SK-N-SH (cell line): ENCODE results near the gene PRKN. TPM values are rescaled to one million over a fixed set of nuclear protein-coding genes. Genes with fewer than 3 reads are reported as not detected.

ENCODE experiments used
- CTCF ChIA-PET: fragments of 300-600, 350-600 bp; formaldehyde crosslinking; extraction: SDS; loops from one replicate; lab custom pipeline; 2021; lab: Yijun Ruan, JAX
- POLR2A ChIA-PET: fragments of 350-600 bp; sonication (Branson Sonifier 250); formaldehyde crosslinking; extraction: SDS; loops from one replicate; lab custom pipeline; 2020; ENCODE audit warnings: antibody characterized with exemption, inconsistent platforms; lab: Yijun Ruan, JAX
- DNase-seq: peaks from one replicate; pipeline ENCODE4 v3.0.0; 2012
- H2AFZ ChIP-seq: fragments of 200-600 bp; sonication (generic); 2 replicates; pipeline ENCODE4 v1.8.1; 2016; ENCODE audit warnings: antibody characterized with exemption, mild to moderate bottlenecking, low read depth
- H3F3A ChIP-seq: fragments of 200-600 bp; sonication (generic); replicated peaks from 2 replicates; pipeline ENCODE3; 2016; ENCODE audit warnings: antibody characterized with exemption, mild to moderate bottlenecking; ENCODE audit not compliant: insufficient read depth
- H3K27ac ChIP-seq, 2 experiments: fragments of 200-500 bp in 1 of 2; fragments of 200-600 bp in 1 of 2; sonication (Bioruptor generic) in 1 of 2; sonication (generic), shearing (Covaris generic) in 1 of 2; 2 replicates each; pipeline versions ENCODE4 v1.5.1 to v1.6.1; 2014 to 2016; ENCODE audit warnings: low read depth in 2 of 2, inconsistent platforms in 1 of 2, low read length in 1 of 2, mild to moderate bottlenecking in 1 of 2, mixed read lengths in 1 of 2
- H3K27me3 ChIP-seq: fragments of 200-600 bp; sonication (generic), shearing (Covaris generic); 2 replicates; pipeline ENCODE4 v1.6.1; 2016; ENCODE audit warnings: mixed run types; ENCODE audit not compliant: insufficient read depth
- H3K36me3 ChIP-seq, 2 experiments: fragments of 200-500 bp in 1 of 2; fragments of 200-600 bp in 1 of 2; sonication (Bioruptor generic) in 1 of 2; sonication (generic) in 1 of 2; replicated peaks in 1 of 2; 2 replicates each; pipeline versions ENCODE3 to v1.5.1; 2014 to 2016; ENCODE audit warnings: low read length in 1 of 2, mild to moderate bottlenecking in 1 of 2; ENCODE audit not compliant: insufficient read depth in 2 of 2, control insufficient read depth in 1 of 2
- H3K4me1 ChIP-seq, 2 experiments: fragments of 200-500 bp in 1 of 2; fragments of 200-600 bp in 1 of 2; sonication (Bioruptor generic) in 1 of 2; sonication (generic), shearing (Covaris generic) in 1 of 2; 2 replicates each; pipeline versions ENCODE4 v1.5.1 to v1.6.1; 2014 to 2016; ENCODE audit warnings: low read depth in 1 of 2, low read length in 1 of 2, mixed run types in 1 of 2; ENCODE audit not compliant: insufficient read depth in 2 of 2, control insufficient read depth in 1 of 2
- H3K4me2 ChIP-seq: fragments of 200-600 bp; sonication (generic), shearing (Covaris generic); 2 replicates; pipeline ENCODE4 v1.6.1; 2017; ENCODE audit warnings: mixed run types
- H3K4me3 ChIP-seq, 2 experiments: fragments of 200-500 bp in 1 of 2; fragments of 200-600 bp in 1 of 2; sonication (Bioruptor generic) in 1 of 2; sonication (generic), shearing (Covaris generic) in 1 of 2; 2 replicates each; pipeline versions ENCODE4 v1.5.1 to v1.8.1; 2014 to 2016; ENCODE audit warnings: low read depth in 2 of 2, inconsistent platforms in 1 of 2, low read length in 1 of 2, mild to moderate bottlenecking in 1 of 2, mixed read lengths in 1 of 2, moderate library complexity in 1 of 2
- H3K79me2 ChIP-seq: fragments of 200-600 bp; sonication (generic); 2 replicates; pipeline ENCODE4 v1.8.1; 2017; ENCODE audit warnings: mild to moderate bottlenecking; ENCODE audit not compliant: insufficient read depth
- H3K9ac ChIP-seq: fragments of 200-600 bp; sonication (generic); 2 replicates; pipeline ENCODE4 v1.6.1; 2017; ENCODE audit warnings: mixed run types
- H3K9me2 ChIP-seq: fragments of 200-600 bp; sonication (generic); 2 replicates; pipeline ENCODE4 v1.6.1; 2017; ENCODE audit warnings: mixed run types
- H3K9me3 ChIP-seq: fragments of 200-600 bp; sonication (generic); 2 replicates; pipeline ENCODE4 v1.6.1; 2017; ENCODE audit warnings: mixed run types, mild to moderate bottlenecking, moderate library complexity
- H4K20me1 ChIP-seq: fragments of 200-600 bp; sonication (generic); 2 replicates; pipeline ENCODE4 v1.6.1; 2017; ENCODE audit warnings: mild to moderate bottlenecking, mixed run types; ENCODE audit not compliant: insufficient read depth
- ELF1 ChIP-seq: IDR thresholded peaks from 2 replicates; pipeline ENCODE4 v1.4.0; 2012
- EP300 ChIP-seq, 2 experiments: IDR thresholded peaks; 2 replicates each; pipeline versions ENCODE4 v1.4.0 to v1.6.1; 2012; ENCODE audit warnings: borderline replicate concordance in 1 of 2, low read depth in 1 of 2, low read length in 1 of 2
- FOXJ3 ChIP-seq: sonication (generic); formaldehyde crosslinking; IDR thresholded peaks from 2 replicates; pipeline ENCODE4 v1.5.1; 2020; ENCODE audit warnings: mild to moderate bottlenecking, missing genetic modification reagents
- JUND ChIP-seq: IDR thresholded peaks from 2 replicates; pipeline ENCODE4 v1.4.0; 2012
- NFIC ChIP-seq: IDR thresholded peaks from 2 replicates; pipeline ENCODE4 v1.4.0; 2012; ENCODE audit warnings: borderline replicate concordance
- NRF1 ChIP-seq: IDR thresholded peaks from 2 replicates; pipeline ENCODE4 v1.6.1; 2012; ENCODE audit warnings: low read depth, mild to moderate bottlenecking, low read length
- RAD21 ChIP-seq: IDR thresholded peaks from 2 replicates; pipeline ENCODE4 v1.6.1; 2012; ENCODE audit warnings: mild to moderate bottlenecking, low read length
- RFX5 ChIP-seq: IDR thresholded peaks from 2 replicates; pipeline ENCODE4 v1.6.1; 2012; ENCODE audit warnings: mild to moderate bottlenecking, improper control_type of control experiment, low read length
- TCF12 ChIP-seq: IDR thresholded peaks from 2 replicates; pipeline ENCODE4 v1.4.0; 2012
- TEAD4 ChIP-seq: IDR thresholded peaks from 2 replicates; pipeline ENCODE4 v1.4.0; 2012; ENCODE audit warnings: mild to moderate bottlenecking, borderline replicate concordance; ENCODE audit not compliant: insufficient read depth
- YY1 ChIP-seq: IDR thresholded peaks from 2 replicates; pipeline ENCODE4 v1.4.0; 2012; ENCODE audit warnings: low read depth, mild to moderate bottlenecking
- WGBS: methylation state at CpG from one replicate; pipeline ENCODE4 v1.1.6; 2017; ENCODE audit warnings: low lambda C conversion rate; 5-methylcytosine and 5-hydroxymethylcytosine counted together
- polyA plus RNA-seq, 3 experiments: library from polyadenylated mRNA; depleted of rRNA; stranded (reverse); fragments of >200 nt; gene quantifications; 2 replicates each; pipeline ENCODE4 v1.2.3, GENCODE V29; 2012
- TF ChIP-seq, protein P1 (sequence below): IDR thresholded peaks from 2 replicates; pipeline ENCODE4 v1.4.0; 2012; ENCODE audit warnings: low read depth
- TF ChIP-seq, protein P2 (sequence below): fragments of 200-600 bp; sonication (generic); IDR thresholded peaks from 2 replicates; pipeline ENCODE4 v1.6.1; 2017; ENCODE audit warnings: antibody characterized with exemption, mild to moderate bottlenecking, moderate library complexity
- TF ChIP-seq, protein P3 (sequence below): IDR thresholded peaks from 2 replicates; pipeline ENCODE4; 2012
- TF ChIP-seq, protein P4 (sequence below): IDR thresholded peaks from 2 replicates; pipeline ENCODE4 v1.4.0; 2012; ENCODE audit warnings: low read depth, borderline replicate concordance
- TF ChIP-seq, protein P5 (sequence below): IDR thresholded peaks from 2 replicates; pipeline ENCODE4 v1.6.1; 2012; ENCODE audit warnings: mild to moderate bottlenecking, low read depth, low read length, moderate library complexity

The PRKN gene
- polyA plus RNA-seq, 1 of the 3 experiments (the other 2 are of a cell fraction) = 0.76 TPM

DNA sequence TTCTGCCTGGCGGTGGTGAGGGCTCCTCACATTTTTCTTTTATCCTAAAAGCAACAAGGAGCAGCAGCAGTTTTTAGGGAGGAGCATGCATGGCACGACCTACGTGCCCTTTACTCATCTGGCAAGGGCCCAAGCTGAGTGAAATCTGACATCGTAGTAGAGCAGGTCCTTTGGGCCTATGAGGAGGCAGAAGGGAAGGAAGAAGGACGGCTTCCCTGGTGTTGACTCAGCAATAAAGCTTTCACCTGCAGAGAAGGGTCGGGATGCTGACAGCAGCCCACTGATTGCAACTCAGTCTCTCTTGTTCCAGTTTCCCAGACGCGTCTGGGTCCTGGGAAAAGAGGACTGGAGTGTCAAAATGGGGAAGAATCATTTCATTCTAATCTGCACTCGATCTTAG lies 1044.6 kb downstream of the PRKN start:
- no peak for TF ChIP-seq TEAD4
- TF ChIP-seq, protein P1, sequence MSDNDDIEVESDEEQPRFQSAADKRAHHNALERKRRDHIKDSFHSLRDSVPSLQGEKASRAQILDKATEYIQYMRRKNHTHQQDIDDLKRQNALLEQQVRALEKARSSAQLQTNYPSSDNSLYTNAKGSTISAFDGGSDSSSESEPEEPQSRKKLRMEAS = no peak
- no peak for TF ChIP-seq TCF12
- no peak for TF ChIP-seq NRF1
- TF ChIP-seq, protein P2, sequence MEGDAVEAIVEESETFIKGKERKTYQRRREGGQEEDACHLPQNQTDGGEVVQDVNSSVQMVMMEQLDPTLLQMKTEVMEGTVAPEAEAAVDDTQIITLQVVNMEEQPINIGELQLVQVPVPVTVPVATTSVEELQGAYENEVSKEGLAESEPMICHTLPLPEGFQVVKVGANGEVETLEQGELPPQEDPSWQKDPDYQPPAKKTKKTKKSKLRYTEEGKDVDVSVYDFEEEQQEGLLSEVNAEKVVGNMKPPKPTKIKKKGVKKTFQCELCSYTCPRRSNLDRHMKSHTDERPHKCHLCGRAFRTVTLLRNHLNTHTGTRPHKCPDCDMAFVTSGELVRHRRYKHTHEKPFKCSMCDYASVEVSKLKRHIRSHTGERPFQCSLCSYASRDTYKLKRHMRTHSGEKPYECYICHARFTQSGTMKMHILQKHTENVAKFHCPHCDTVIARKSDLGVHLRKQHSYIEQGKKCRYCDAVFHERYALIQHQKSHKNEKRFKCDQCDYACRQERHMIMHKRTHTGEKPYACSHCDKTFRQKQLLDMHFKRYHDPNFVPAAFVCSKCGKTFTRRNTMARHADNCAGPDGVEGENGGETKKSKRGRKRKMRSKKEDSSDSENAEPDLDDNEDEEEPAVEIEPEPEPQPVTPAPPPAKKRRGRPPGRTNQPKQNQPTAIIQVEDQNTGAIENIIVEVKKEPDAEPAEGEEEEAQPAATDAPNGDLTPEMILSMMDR = no peak
- no peak for TF ChIP-seq EP300 (IDR thresholded peaks at IDR 0.05; ENCODE audit: borderline replicate concordance in 1 of 2, low read depth in 1 of 2, low read length in 1 of 2)
- no peak for TF ChIP-seq NFIC
- TF ChIP-seq, all 33 proteins: peak for 0
- no peak overlapping the region for H3K27ac ChIP-seq
- no peak overlapping the region for H2AFZ ChIP-seq
- H3K4me2 ChIP-seq = no peak overlapping the region
- ChIA-PET POLR2A (no interaction called here), CTCF (no interaction called here)
- H3K9ac ChIP-seq = no peak overlapping the region
- no peaks in the 10 kb centered on the region for H3K79me2 ChIP-seq
- no peaks in the 10 kb centered on the region for H3F3A ChIP-seq
- no peaks in the 10 kb centered on the region for H3K9me2 ChIP-seq
- H4K20me1 ChIP-seq = no peaks in the 10 kb centered on the region
- H3K9me3 ChIP-seq = no peaks in the 10 kb centered on the region
- H3K4me1 ChIP-seq = no peaks in the 10 kb centered on the region; a peak in 1 of 4 replicates
- DNase-seq = no peak
- 56% methylated on average over 8 of the region's 9 CpGs for WGBS
- H3K27me3 ChIP-seq = no peaks in the 10 kb centered on the region
- no peak overlapping the region for H3K4me3 ChIP-seq
- no peaks in the 10 kb centered on the region for H3K36me3 ChIP-seq

DNA sequence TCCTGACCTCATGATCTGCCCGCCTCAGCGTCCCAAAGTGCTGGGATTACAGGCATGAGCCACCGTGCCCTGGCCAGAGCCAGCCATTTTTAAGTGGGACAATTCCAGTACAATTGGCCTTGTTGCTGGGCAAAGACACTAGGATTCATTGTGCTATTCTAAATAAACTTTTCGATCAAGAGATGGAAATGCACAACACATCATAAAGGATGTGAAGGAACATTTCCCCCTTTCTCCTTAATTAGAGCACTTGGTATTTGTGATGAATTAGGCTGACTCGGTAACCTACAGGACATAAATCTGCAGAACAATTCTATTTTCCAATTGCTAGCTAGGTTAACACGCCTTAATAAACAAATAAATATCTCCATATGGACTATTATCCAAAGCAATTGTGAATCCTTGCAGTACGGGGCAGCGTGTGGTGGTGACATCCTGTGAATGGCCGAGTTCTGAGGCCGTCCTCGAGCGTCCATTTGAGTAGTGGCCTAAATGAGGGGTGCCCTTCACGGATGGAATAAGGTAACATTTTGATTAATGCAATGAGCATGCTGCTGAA lies 1047.5 kb downstream of the PRKN start:
- Histone ChIP-seq H3K36me3 (no peaks in the 10 kb centered on the region), H3K9me2 (no peaks in the 10 kb centered on the region), H3K9me3 (no peaks in the 10 kb centered on the region), H3K27ac (no peak overlapping the region), H3K9ac (no peak overlapping the region), H3K79me2 (no peaks in the 10 kb centered on the region), H2AFZ (no peak overlapping the region), H4K20me1 (no peaks in the 10 kb centered on the region), H3K27me3 (no peaks in the 10 kb centered on the region), H3K4me1 (no peaks in the 10 kb centered on the region; a peak in 1 of 4 replicates), H3F3A (no peaks in the 10 kb centered on the region), H3K4me2 (no peak overlapping the region), H3K4me3 (no peak overlapping the region)
- ChIA-PET POLR2A (no interaction called here), CTCF (no interaction called here)
- no peak for DNase-seq
- WGBS = 72% methylated on average over 13 of the region's 13 CpGs
- TF ChIP-seq ELF1 (no peak), RFX5 (no peak), JUND (no peak), TEAD4 (no peak), RAD21 (no peak), TCF12 (no peak), YY1 (no peak), FOXJ3 (CRISPR knock-in tag) (no peak)
- TF ChIP-seq, protein P3, sequence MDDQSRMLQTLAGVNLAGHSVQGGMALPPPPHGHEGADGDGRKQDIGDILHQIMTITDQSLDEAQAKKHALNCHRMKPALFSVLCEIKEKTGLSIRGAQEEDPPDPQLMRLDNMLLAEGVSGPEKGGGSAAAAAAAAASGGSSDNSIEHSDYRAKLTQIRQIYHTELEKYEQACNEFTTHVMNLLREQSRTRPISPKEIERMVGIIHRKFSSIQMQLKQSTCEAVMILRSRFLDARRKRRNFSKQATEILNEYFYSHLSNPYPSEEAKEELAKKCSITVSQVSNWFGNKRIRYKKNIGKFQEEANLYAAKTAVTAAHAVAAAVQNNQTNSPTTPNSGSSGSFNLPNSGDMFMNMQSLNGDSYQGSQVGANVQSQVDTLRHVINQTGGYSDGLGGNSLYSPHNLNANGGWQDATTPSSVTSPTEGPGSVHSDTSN = no peak
- TF ChIP-seq, protein P2 = no peak
- TF ChIP-seq, protein P4, sequence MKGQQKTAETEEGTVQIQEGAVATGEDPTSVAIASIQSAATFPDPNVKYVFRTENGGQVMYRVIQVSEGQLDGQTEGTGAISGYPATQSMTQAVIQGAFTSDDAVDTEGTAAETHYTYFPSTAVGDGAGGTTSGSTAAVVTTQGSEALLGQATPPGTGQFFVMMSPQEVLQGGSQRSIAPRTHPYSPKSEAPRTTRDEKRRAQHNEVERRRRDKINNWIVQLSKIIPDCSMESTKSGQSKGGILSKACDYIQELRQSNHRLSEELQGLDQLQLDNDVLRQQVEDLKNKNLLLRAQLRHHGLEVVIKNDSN = no peak
- TF ChIP-seq, protein P5, sequence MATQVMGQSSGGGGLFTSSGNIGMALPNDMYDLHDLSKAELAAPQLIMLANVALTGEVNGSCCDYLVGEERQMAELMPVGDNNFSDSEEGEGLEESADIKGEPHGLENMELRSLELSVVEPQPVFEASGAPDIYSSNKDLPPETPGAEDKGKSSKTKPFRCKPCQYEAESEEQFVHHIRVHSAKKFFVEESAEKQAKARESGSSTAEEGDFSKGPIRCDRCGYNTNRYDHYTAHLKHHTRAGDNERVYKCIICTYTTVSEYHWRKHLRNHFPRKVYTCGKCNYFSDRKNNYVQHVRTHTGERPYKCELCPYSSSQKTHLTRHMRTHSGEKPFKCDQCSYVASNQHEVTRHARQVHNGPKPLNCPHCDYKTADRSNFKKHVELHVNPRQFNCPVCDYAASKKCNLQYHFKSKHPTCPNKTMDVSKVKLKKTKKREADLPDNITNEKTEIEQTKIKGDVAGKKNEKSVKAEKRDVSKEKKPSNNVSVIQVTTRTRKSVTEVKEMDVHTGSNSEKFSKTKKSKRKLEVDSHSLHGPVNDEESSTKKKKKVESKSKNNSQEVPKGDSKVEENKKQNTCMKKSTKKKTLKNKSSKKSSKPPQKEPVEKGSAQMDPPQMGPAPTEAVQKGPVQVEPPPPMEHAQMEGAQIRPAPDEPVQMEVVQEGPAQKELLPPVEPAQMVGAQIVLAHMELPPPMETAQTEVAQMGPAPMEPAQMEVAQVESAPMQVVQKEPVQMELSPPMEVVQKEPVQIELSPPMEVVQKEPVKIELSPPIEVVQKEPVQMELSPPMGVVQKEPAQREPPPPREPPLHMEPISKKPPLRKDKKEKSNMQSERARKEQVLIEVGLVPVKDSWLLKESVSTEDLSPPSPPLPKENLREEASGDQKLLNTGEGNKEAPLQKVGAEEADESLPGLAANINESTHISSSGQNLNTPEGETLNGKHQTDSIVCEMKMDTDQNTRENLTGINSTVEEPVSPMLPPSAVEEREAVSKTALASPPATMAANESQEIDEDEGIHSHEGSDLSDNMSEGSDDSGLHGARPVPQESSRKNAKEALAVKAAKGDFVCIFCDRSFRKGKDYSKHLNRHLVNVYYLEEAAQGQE = no peak
